ENCODE data around the gene SORD.
"Not testable (repeated sequence)": the region's sequence is repeated elsewhere in the genome, so short reads cannot be mapped to it uniquely, and the experiment has no call there.

SORD gene

GRCh38 chr15:45062301-45062700, 39.3 kb downstream of the SORD start:
- not testable (repeated sequence) for DNase-seq (ENCODE audit: low spot score)

GRCh38 chr15:45064386-45064785, 41.4 kb downstream of the SORD start:
- no peak for DNase-seq (ENCODE audit: low spot score)

GRCh38 chr15:45069942-45070360, 47.0 kb downstream of the SORD start:
- not testable (repeated sequence) for DNase-seq (ENCODE audit: low spot score)

- DNase-seq (ENCODE audit: low spot score), result not testable (repeated sequence)
Observed at GRCh38 chr15:45073602-45074001, 50.6 kb downstream of the SORD start.

DNA sequence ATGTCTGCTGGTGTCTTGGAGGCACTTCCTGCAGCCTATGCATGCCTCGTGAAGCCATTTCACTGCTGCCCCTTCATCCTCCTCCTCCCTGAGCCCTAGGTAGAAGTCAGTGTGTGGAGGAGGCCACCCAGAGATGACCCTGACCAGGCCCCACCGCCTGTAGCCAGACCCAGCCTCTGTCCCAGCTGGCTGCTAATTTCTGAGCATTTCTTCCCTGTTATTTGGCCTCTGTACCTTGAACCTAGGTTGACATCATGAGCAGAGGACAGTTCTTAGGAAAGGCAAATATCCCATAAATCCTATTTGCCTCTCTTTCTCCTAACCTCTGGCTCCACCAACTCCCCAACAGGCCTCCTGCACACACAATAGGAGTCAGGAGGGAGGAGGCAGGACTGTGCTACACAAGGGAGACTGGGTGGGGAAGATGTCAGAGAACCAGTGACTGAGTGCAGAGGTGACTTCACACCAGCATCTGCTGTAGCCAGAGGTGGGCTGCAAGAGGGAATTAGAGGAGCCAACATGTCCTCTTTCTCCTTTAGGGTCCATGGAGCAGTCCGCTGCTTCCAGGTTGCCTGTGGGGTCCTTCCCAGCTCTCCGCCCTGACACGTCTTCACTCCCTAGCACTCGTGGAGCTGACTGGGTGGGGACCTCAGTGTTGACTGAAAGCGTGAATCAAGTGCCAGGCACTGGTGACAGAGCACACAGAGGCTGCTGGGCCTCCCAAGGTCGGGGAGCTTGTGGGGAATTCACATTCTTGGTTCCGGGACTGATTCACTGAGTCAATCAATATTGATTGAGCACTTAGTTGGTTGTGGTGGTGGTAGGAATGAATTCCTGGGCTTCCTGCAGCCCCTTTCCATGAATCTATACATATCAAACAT, 52.7 kb downstream of the SORD start:
- DNase-seq (ENCODE audit: low spot score), result not testable (repeated sequence)

DNA sequence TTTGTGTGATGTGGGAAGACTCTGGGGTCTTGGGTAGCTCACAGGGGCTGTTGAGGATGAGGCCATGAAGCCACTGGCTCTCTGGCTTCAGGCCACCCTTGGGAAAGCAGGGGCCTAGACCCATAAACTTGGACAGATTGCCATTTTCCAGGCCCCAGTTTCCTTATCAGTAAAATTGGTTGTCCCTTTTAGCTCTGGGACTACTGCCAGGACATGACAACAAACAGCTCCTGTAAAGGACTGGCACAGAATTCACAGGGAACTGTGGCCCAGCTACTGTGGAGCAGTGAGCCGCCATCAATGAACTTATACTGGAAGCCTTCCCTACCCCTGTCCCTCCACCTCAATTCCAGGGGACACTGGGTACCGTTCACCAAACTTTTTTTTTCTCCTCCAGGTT, 54.4 kb downstream of the SORD start:
- DNase-seq (ENCODE audit: low spot score), result not testable (repeated sequence)

DNA sequence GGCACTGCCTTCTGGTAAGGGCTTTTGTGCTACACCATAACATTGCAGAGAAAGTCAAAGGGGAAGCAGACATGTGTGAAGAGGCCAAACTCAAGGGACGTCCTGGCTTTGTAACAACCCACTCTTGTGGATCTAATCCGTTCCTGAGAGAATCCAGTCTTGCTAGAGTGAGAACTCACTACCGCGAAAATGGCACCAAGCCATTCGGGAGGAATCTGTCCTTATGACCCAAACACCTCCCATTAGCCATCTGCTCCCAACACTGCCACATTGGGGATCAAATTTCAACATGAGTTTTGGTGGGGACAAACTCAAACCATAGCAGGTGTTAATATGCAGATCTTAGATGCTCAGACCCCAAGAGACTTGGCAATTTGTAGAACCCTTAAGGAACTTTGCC, 56.2 kb downstream of the SORD start:
- DNase-seq (ENCODE audit: low spot score), result not testable (repeated sequence)

DNA sequence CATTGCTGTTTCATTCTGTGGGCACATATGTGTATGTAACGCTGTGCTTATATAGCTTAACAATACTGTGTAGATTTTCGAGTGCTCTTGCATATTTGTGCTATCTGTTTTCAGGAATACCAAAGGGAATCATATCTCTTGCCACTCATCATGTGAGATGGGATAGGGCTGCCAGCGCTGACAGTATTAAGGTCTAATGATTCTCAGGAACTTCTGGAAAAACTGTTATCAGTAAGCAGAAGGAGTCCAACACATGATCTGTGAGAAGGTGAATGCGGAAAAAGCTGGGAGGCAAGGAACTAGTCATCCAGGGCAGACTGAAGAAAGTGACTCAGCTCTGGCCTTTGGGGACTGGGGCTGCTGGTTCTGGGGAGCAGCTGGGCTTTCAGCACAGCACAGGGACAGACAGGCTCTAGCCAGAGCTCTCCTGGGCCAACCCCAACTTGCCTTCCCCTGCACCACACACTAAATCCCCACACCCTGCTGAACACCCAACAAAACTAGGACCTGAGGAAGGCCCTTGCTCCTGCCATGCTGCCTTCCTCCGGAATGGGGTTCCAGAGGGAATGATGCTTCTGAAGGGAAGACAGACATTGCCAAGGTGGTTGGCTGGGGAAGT, 56.7 kb downstream of the SORD start:
- not testable (repeated sequence) for DNase-seq (ENCODE audit: low spot score)

DNA sequence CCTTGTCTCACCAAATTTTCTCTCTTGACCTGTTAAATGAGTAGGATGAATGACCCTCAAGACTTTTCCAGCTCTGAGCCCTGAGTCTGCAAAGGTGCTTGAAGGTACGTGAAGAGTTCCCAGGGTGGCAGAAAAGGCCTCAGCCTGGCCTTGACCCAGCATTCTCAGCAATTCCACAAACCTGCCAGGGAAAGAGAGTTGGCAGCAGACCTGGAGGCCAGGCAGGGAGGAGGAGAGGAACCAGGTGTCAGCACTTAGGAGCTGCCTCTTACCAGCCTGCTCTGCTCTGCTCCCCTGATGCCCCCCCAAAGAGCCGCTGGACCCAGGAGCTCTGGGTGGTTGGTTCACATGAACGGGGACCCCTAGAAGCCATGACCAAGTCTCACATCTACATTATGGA, 57.6 kb downstream of the SORD start:
- DNase-seq (ENCODE audit: low spot score), result not testable (repeated sequence)

- not testable (repeated sequence) for DNase-seq (ENCODE audit: low spot score)
Observed at GRCh38 chr15:45082412-45082811, 59.4 kb downstream of the SORD start.

GRCh38 chr15:45083223-45083622, 60.2 kb downstream of the SORD start:
- no peak for DNase-seq (ENCODE audit: low spot score)

DNA sequence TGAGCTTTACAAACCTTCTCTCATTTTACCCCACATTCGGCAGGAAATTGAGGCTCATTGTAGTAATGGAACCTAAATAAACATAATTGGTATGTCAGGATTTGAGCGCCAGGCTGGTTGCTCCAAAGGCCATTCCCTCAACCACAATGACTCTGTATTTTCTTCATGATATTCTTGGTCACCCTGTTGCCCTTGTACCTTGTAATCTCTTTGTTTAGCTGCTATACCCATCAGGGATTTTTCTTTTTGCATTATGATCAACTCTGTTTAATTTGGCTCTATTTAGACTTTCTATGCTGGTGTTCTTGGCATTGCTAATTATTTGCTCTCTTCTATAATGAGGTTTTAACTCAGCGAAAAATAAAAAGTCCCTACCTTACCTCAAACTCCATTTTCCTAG, 61.2 kb downstream of the SORD start:
- DNase-seq (ENCODE audit: low spot score), result no peak

- DNase-seq (ENCODE audit: low spot score), result no peak
Observed at GRCh38 chr15:45087513-45087912, 64.5 kb downstream of the SORD start.

DNA sequence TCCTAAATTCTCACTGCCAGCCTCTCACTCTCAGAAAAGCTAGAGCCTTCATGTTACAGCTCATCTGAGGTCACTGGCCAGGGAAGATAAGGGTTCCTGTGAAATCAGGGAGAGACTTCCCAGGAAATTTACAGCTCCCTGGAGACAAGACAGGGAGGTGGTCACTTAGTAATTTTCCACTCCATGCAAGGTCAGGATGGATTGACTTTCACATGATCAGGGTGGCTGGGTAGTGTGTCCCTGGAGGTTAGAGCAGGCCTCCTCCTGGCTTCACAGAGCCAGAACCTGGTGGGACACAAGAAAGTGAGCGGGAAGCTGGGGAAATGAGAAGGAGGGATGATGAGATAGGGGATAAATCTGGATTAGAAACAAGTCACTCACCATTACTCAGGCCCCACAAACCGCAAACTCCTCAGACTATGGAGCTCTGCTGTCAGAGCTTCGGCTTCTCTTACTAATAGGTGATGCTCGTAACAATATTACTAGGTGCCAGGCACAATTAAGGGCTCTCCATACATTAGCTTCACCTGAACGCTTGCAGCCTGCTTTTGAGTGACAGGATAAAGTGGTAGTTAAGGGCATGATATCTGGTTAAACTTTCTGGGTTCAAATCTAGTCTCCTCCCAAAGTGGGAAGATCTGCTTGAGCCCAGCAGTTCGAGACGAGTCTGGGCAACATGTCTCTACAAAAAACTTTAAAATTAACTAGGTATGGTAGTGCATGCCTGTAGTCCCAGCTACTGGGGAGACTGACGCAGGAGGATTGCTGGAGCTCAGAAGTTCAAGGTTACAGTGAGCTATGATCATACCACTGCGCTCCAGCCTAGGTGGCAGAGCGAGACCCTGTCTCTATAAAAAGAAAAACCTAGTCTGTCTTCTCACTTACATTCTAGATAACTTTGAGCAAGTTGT, 66.1 kb downstream of the SORD start:
- no peak for DNase-seq (ENCODE audit: low spot score)

- no peak for DNase-seq (ENCODE audit: low spot score)
Observed at GRCh38 chr15:45089712-45090373, 66.8 kb downstream of the SORD start.

DNA sequence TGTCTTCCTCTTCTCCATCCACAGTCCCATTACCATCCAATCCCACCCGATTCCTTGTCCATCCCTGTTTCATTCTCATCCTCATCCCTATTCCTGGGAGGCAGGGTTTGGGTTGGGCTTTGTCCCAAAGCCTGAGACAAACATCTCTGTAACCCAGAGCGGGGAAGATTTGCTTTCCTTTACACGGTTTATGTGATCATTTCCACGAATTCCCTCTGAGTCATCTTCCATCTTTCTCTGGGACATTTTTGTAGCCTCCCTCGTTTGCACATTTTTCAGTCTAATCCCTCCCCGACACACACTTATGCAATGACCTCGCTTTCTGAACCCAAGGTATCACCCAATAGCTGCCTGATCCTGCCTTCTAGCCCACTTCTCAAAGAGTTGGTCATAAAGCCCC, 68.2 kb downstream of the SORD start:
- DNase-seq (ENCODE audit: low spot score), result no peak

DNA sequence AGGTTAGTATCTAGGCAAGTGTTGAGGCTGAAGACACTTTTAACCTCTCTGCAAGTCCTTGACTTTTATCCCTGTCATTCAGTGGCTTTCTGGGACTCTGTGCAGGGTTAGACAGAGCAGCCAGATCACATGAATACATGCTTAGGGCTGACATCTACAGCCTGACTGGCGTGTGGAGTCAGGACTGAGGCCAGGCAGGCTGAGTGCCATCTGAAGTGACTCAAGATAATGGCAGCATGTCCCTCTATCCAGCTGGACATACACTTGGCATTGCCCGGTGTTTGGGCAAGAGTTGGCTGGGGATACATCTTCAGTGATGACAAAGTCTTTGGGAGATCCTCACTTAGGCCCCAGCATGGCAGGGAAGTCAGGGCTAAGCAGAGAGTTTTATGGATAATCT, 68.6 kb downstream of the SORD start:
- no peak for DNase-seq (ENCODE audit: low spot score)

DNA sequence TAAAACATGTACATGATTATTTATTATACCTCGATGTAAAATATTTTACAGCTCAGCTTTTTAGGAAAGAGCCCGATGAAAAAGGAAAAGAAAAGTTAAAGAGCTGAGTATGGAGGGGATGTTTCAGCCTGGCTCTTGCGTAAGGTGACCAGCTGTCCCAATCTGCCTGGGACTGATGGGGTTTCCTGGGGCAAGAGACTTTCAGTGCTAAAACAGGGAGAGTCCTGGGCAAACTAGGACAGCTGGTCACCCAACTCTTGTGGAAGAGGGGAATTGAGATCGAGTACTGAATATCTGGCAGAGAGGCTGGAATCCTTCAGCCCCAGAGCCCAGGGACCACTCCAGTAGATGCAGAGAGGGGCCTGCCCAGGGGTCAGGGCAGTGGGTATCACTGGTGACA, 70.0 kb downstream of the SORD start:
- DNase-seq (ENCODE audit: low spot score), result no peak

- DNase-seq (ENCODE audit: low spot score), result no peak
Observed at GRCh38 chr15:45093622-45094357, 70.8 kb downstream of the SORD start.

DNA sequence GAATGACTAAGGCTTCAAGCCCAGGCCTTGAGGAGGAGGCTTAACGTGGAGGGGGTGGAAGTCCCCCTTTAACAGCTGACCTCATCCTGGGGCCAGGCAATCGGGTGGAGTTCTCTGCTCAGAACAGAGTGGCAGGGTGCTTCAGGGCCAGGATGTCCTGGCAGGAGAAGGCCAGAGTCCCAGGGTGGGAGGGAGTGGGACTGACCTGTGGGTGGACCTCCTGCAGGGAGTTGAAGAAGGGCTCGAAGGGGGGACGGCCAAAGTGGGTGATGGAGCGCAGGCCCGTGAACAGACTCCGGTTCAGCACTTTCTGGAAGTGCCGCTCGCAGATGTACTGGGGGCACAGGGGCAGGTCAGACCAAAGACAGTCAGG, 71.3 kb downstream of the SORD start:
- DNase-seq (ENCODE audit: low spot score), result no peak

GRCh38 chr15:45095661-45096060, 72.7 kb downstream of the SORD start:
- no peak for DNase-seq (ENCODE audit: low spot score)

Measured in CD4-positive, alpha-beta T cell treated with Interleukin-6 at 100 ng/mL for 8 hours (primary cell).